ENCODE measurements around the gene CDK17. TPM values are rescaled to one million over a fixed set of nuclear protein-coding genes. Genes with fewer than 3 reads are reported as not detected.
A peak's percentile ranks its signal among the peaks of the same experiment; 100 is the strongest.
"Not testable (repeated sequence)": the region's sequence is repeated elsewhere in the genome, so short reads cannot be mapped to it uniquely, and the experiment has no call there.

The CDK17 gene
- total and polyA plus RNA-seq, 2 donors, result 32.9 to 49.2 TPM

DNA sequence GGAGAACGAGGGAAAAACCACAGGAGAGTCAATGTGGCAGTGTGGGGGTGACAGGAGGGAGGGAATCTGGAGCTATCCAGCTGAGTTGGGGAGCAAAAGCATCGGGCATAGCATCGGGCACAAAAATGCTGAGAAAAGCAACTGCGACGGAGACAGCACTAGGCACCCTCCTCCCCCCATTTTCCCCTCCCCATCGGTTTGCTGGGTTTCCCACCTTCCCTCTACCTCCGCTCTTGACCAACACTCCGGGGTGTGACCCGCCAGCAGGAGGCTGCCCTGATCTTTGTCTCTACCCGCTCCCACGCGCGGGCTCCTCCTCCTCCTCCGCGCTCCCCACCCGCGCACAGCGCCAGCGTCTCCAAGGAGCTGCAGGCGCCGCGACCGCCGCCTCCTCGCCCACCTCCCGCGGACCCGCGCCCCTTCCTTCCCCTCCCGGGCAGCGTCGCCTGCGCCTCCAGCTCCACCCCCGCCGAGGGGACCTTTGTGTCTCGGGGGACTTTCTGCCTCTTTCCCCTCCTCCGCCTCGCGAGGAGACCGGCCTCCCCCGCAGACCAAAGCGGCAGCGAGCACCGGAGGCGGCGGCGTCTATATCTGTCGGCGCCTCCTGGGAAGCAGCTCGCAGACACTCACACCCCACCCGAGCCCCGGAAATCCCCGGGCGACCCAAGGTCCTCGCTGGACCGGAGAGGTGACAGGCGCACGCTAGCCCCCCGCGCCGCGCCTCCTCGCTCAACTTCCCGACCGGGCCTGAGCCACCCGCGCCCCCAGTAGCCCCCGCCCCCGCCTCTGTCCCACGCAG is 920 bp downstream of the CDK17 start:
- peak overlapping the region; percentile 80 to 93 for H3K4me3 ChIP-seq (ENCODE audit: low read length in 2 of 2)
- H3K36me3 ChIP-seq (ENCODE audit: control insufficient read depth in 2 of 2, insufficient read depth in 2 of 2, low read length in 1 of 2), result no peaks in the 10 kb centered on the region
- DNase-seq (ENCODE audit: low read depth in 6 of 9, low spot score in 9 of 9), result peak in 8 of 9 donors; percentile 45 to 82 (median 64)
- peaks cover 9 to 12% of the 10 kb centered on the region in 2 donors for H3K4me1 ChIP-seq (ENCODE audit: control insufficient read depth in 2 of 2, insufficient read depth in 2 of 2, low read length in 2 of 2)
- no peaks in the 10 kb centered on the region for H3K27me3 ChIP-seq (ENCODE audit: control insufficient read depth in 2 of 2, insufficient read depth in 1 of 2, low read length in 1 of 2)
- under 1% methylated on average over 70 of the region's 70 CpGs for WGBS
- H3K27ac ChIP-seq (ENCODE audit: low read depth in 1 of 2, low read length in 1 of 2), result peak overlapping the region; percentile 95 to 99
- no peaks in the 10 kb centered on the region for H3K9me3 ChIP-seq (ENCODE audit: control insufficient read depth in 2 of 2, insufficient read depth in 1 of 2, low read length in 1 of 2)

DNA sequence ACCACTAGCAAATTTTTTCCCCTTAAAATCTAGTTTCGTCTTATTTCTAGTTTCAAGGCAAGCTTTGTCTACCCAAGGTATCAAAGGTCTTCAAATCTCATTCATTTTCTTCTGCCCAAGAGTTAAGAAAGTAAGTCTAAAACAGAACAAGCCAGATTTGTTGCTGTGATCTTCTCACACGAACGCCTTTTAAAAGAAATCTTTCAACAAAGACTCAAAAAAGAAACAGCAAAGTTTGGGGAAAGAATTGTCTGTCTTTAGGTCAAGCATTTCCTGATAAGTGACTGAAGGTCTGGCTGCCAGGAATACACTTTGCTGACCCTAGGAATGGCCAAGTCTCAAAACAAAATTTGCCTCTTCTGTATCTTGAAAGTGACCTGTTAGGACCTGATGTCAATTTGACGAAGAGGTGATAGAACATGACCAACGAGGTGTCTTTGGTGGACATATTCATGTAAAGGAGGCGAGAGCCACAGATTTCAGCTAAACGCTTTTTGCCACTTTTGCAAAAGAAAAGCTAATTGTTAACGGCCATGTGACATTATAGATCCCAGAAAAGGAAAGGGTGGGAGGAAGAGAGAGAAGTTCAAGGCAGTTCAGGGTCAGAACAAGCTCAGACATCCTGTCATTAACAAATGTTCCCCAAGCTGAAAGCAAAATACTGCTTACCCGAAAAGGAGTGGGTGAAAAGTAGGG is 1.7 kb downstream of the CDK17 start:
- Histone ChIP-seq H3K36me3 (ENCODE audit: control insufficient read depth in 2 of 2, insufficient read depth in 2 of 2, low read length in 1 of 2) (no peaks in the 10 kb centered on the region), H3K4me3 (ENCODE audit: low read length in 2 of 2) (peak overlapping the region; percentile 80 to 93), H3K27me3 (ENCODE audit: control insufficient read depth in 2 of 2, insufficient read depth in 1 of 2, low read length in 1 of 2) (no peaks in the 10 kb centered on the region), H3K9me3 (ENCODE audit: control insufficient read depth in 2 of 2, insufficient read depth in 1 of 2, low read length in 1 of 2) (no peaks in the 10 kb centered on the region), H3K27ac (ENCODE audit: low read depth in 1 of 2, low read length in 1 of 2) (peak overlapping the region; percentile 95 to 99), H3K4me1 (ENCODE audit: control insufficient read depth in 2 of 2, insufficient read depth in 2 of 2, low read length in 2 of 2) (peaks cover 9 to 12% of the 10 kb centered on the region in 2 donors)
- peak in 6 of 9 donors; percentile 8 to 55 (median 16) for DNase-seq (ENCODE audit: low read depth in 6 of 9, low spot score in 9 of 9)
- 3% methylated on average over 9 of the region's 9 CpGs for WGBS

DNA sequence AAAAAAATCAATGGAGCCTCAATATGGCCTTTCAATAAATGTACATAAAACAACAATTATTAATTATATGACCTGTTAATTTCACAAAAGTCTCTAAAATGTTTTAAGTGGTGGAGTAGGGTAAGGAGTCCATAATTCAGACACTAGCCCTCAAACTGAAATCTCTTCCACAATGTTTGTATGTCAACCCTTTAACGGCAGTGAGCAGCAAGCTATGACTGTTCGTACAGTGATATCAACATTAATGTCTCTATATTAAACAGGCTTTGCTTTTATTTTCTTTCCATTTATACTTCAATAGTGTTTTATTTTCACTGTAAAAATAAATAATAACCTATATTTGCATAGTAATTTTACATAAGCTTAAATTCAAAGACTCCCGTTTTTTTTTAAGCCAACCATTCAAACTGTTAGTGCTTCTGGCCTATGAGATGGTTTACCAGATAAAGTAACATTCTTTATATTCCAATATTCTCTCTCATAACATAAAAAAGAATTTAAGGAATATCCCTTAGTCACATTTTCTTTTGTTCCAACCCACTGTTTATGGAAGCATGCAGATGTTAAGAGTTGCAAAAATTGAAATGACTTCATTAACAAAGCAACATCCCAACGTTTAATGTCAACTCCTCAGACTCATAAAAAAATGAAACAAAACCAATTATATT is 2.3 kb downstream of the CDK17 start:
- no peaks in the 10 kb centered on the region for H3K27me3 ChIP-seq (ENCODE audit: control insufficient read depth in 2 of 2, insufficient read depth in 1 of 2, low read length in 1 of 2)
- H3K4me1 ChIP-seq (ENCODE audit: control insufficient read depth in 2 of 2, insufficient read depth in 2 of 2, low read length in 2 of 2), result peaks cover 9 to 12% of the 10 kb centered on the region in 2 donors
- peak overlapping the region; percentile 80 to 93 for H3K4me3 ChIP-seq (ENCODE audit: low read length in 2 of 2)
- no peaks in the 10 kb centered on the region for H3K36me3 ChIP-seq (ENCODE audit: control insufficient read depth in 2 of 2, insufficient read depth in 2 of 2, low read length in 1 of 2)
- no peaks in the 10 kb centered on the region for H3K9me3 ChIP-seq (ENCODE audit: control insufficient read depth in 2 of 2, insufficient read depth in 1 of 2, low read length in 1 of 2)
- DNase-seq (ENCODE audit: low read depth in 6 of 9, low spot score in 9 of 9), result no peak
- WGBS, result 29% methylated on average over 4 of the region's 4 CpGs
- H3K27ac ChIP-seq (ENCODE audit: low read depth in 1 of 2, low read length in 1 of 2), result peak overlapping the region in 1 of 2 donors; percentile 95

DNA sequence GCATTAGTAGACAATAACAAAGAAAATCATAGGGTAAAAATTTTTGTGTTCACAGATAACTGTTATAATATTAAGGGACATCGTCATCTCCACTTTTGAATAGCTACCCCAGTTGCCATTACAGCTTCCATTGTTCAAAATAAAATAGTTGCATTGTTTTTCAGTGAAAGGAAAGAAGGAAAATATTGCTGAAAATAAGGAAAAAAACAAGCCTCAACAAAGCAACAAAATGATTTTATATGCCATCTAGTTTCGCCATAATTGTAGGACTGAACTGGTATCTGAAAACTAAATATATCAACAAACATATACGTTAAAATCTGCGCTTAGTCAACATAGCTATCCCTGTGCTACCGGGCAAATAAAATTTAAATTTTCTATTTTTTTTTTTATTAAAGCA is 3.3 kb downstream of the CDK17 start:
- Histone ChIP-seq H3K27ac (ENCODE audit: low read depth in 1 of 2, low read length in 1 of 2) (no peak overlapping the region), H3K9me3 (ENCODE audit: control insufficient read depth in 2 of 2, insufficient read depth in 1 of 2, low read length in 1 of 2) (no peaks in the 10 kb centered on the region), H3K36me3 (ENCODE audit: control insufficient read depth in 2 of 2, insufficient read depth in 2 of 2, low read length in 1 of 2) (no peaks in the 10 kb centered on the region), H3K4me3 (ENCODE audit: low read length in 2 of 2) (no peak overlapping the region), H3K4me1 (ENCODE audit: control insufficient read depth in 2 of 2, insufficient read depth in 2 of 2, low read length in 2 of 2) (peaks cover 9 to 10% of the 10 kb centered on the region in 2 donors), H3K27me3 (ENCODE audit: control insufficient read depth in 2 of 2, insufficient read depth in 1 of 2, low read length in 1 of 2) (no peaks in the 10 kb centered on the region)
- DNase-seq (ENCODE audit: low read depth in 6 of 9, low spot score in 9 of 9), result no peak
- 86% methylated on average over 5 of the region's 5 CpGs for WGBS

DNA sequence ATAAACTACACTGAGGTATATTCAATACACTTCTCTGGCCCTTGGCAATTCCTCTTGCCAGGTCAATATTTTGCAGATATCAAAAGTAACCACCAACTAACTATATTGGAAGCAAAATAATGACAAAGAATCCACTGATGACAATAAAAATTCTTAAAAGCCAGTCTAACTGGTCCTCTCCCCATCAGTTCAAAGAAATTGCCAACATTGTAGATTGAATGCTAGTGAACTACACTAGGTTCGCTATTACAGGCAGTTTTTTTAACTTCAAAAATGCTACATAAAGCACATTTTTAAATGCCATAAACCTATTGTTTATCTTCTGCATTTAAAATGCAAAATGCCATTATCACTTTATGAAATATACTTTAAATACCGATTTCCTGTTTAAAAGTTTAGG is 4.0 kb downstream of the CDK17 start:
- Histone ChIP-seq H3K9me3 (ENCODE audit: control insufficient read depth in 2 of 2, insufficient read depth in 1 of 2, low read length in 1 of 2) (no peaks in the 10 kb centered on the region), H3K4me1 (ENCODE audit: control insufficient read depth in 2 of 2, insufficient read depth in 2 of 2, low read length in 2 of 2) (peaks cover 7 to 10% of the 10 kb centered on the region in 2 donors), H3K27ac (ENCODE audit: low read depth in 1 of 2, low read length in 1 of 2) (no peak overlapping the region), H3K4me3 (ENCODE audit: low read length in 2 of 2) (no peak overlapping the region), H3K27me3 (ENCODE audit: control insufficient read depth in 2 of 2, insufficient read depth in 1 of 2, low read length in 1 of 2) (no peaks in the 10 kb centered on the region), H3K36me3 (ENCODE audit: control insufficient read depth in 2 of 2, insufficient read depth in 2 of 2, low read length in 1 of 2) (no peaks in the 10 kb centered on the region)
- no peak for DNase-seq (ENCODE audit: low read depth in 6 of 9, low spot score in 9 of 9)
- WGBS, result 92% methylated on average over 2 of the region's 2 CpGs

DNA sequence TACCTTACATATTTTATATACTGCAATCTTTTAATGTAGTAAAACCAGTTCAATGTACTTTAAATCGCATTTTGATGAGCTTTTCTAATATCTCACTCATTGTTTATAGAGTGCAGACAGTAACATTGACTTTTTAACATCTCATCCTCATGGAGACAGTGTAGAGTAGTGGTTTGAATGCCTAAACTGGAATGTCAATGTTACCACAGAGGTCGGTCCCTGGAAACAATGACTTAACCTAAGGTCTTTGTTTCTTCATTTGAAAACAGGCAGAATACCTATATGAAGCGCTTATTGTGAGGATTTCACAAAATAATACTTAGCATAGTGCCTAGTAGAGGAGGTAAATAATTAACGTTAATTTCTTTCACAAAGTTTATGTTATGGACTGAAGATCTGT is 5.0 kb downstream of the CDK17 start:
- Histone ChIP-seq H3K27me3 (ENCODE audit: control insufficient read depth in 2 of 2, insufficient read depth in 1 of 2, low read length in 1 of 2) (no peaks in the 10 kb centered on the region), H3K9me3 (ENCODE audit: control insufficient read depth in 2 of 2, insufficient read depth in 1 of 2, low read length in 1 of 2) (no peaks in the 10 kb centered on the region), H3K36me3 (ENCODE audit: control insufficient read depth in 2 of 2, insufficient read depth in 2 of 2, low read length in 1 of 2) (no peaks in the 10 kb centered on the region), H3K4me1 (ENCODE audit: control insufficient read depth in 2 of 2, insufficient read depth in 2 of 2, low read length in 2 of 2) (peaks cover 5 to 7% of the 10 kb centered on the region in 2 donors), H3K27ac (ENCODE audit: low read depth in 1 of 2, low read length in 1 of 2) (no peak overlapping the region), H3K4me3 (ENCODE audit: low read length in 2 of 2) (no peak overlapping the region)
- no peak for DNase-seq (ENCODE audit: low read depth in 6 of 9, low spot score in 9 of 9)
- 96% methylated on average over 4 of the region's 4 CpGs for whole genome bisulfite sequencing

DNA sequence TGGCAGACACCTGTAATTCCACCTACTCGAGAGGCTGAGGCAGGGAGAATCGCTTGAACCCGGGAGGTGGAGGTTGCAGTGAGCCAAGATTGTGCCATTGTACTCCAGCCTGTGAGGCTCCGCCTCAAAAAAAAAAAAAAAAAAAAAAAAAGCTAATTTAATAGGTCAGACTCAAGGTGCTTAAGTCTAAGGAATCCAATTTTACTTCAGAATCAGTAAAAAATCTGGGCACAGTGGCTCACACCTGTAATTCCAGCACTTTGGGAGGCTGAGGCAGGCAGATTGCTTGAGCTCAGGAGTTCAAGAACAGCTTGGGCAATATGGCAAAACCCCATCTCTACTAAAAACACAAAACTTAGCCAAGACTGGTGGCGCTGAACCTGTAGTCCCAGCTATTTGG is 7.0 kb downstream of the CDK17 start:
- 98% methylated on average over 5 of the region's 5 CpGs for WGBS
- not testable (repeated sequence) for H3K27ac ChIP-seq (ENCODE audit: low read depth in 1 of 2, low read length in 1 of 2); H3K36me3 ChIP-seq (ENCODE audit: control insufficient read depth in 2 of 2, insufficient read depth in 2 of 2, low read length in 1 of 2); H3K9me3 ChIP-seq (ENCODE audit: control insufficient read depth in 2 of 2, insufficient read depth in 1 of 2, low read length in 1 of 2); DNase-seq (ENCODE audit: low read depth in 6 of 9, low spot score in 9 of 9); H3K4me3 ChIP-seq (ENCODE audit: low read length in 2 of 2); H3K4me1 ChIP-seq (ENCODE audit: control insufficient read depth in 2 of 2, insufficient read depth in 2 of 2, low read length in 2 of 2); H3K27me3 ChIP-seq (ENCODE audit: control insufficient read depth in 2 of 2, insufficient read depth in 1 of 2, low read length in 1 of 2)

DNA sequence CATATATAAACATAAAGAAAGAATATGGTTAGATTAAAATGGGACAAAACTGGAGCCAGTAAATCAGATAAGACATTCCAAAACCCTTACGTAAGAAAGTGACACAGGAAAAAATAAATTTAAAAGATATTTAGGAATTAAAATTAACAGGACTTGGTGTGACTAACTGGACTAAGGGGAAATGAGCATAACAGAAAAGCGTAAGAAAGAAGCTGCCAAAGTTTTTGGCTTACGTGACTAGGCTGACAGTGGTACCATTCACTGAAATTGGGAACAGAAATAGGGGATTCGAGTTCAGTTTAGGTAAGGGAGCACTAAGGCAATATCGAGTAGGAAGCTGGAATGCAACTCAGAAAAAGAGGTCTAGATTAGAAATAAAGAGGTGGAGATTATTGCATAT is 7.8 kb downstream of the CDK17 start:
- Histone ChIP-seq H3K4me1 (ENCODE audit: control insufficient read depth in 2 of 2, insufficient read depth in 2 of 2, low read length in 2 of 2) (peaks cover 6 to 7% of the 10 kb centered on the region in 2 donors), H3K36me3 (ENCODE audit: control insufficient read depth in 2 of 2, insufficient read depth in 2 of 2, low read length in 1 of 2) (no peaks in the 10 kb centered on the region), H3K27ac (ENCODE audit: low read depth in 1 of 2, low read length in 1 of 2) (no peak overlapping the region), H3K9me3 (ENCODE audit: control insufficient read depth in 2 of 2, insufficient read depth in 1 of 2, low read length in 1 of 2) (peaks cover 0 to 2% of the 10 kb centered on the region in 2 donors), H3K4me3 (ENCODE audit: low read length in 2 of 2) (no peak overlapping the region), H3K27me3 (ENCODE audit: control insufficient read depth in 2 of 2, insufficient read depth in 1 of 2, low read length in 1 of 2) (no peaks in the 10 kb centered on the region)
- no peak for DNase-seq (ENCODE audit: low read depth in 6 of 9, low spot score in 9 of 9)
- WGBS, result 94% methylated on average over 5 of the region's 5 CpGs

DNA sequence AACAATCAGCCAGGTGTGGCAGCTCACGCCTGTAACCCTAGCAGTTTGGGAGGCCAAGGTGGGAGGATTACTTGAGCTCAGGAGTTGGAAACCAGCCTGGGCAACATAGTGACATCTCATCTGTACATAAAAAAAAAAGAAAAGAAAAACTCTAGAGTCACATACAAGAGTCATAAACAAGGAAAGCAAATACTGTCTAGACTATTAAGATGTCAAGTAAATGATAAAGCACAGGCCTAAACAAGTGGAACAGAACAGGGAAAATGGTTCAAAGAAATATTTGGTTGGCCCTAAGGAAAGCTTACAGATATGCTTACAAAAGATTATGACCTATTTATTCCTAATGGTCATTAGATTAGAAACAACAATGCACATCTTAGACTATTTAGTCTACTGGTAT is 12.3 kb downstream of the CDK17 start:
- H3K36me3 ChIP-seq (ENCODE audit: control insufficient read depth in 2 of 2, insufficient read depth in 2 of 2, low read length in 1 of 2), result no peaks in the 10 kb centered on the region
- peaks cover 5 to 17% of the 10 kb centered on the region in 2 donors for H3K4me1 ChIP-seq (ENCODE audit: control insufficient read depth in 2 of 2, insufficient read depth in 2 of 2, low read length in 2 of 2)
- DNase-seq (ENCODE audit: low read depth in 6 of 9, low spot score in 9 of 9), result no peak
- peaks cover 0 to 2% of the 10 kb centered on the region in 2 donors for H3K9me3 ChIP-seq (ENCODE audit: control insufficient read depth in 2 of 2, insufficient read depth in 1 of 2, low read length in 1 of 2)
- H3K27me3 ChIP-seq (ENCODE audit: control insufficient read depth in 2 of 2, insufficient read depth in 1 of 2, low read length in 1 of 2), result no peaks in the 10 kb centered on the region
- WGBS, result 95% methylated on average over 1 of the region's 1 CpG
- H3K4me3 ChIP-seq (ENCODE audit: low read length in 2 of 2), result no peak overlapping the region
- H3K27ac ChIP-seq (ENCODE audit: low read depth in 1 of 2, low read length in 1 of 2), result no peak overlapping the region
